Measurements from ENCODE around the gene CDH1.
"Not testable (repeated sequence)": the region's sequence is repeated elsewhere in the genome, so short reads cannot be mapped to it uniquely, and the experiment has no call there.

GRCh38 chr16:68787419-68787807 is 50.3 kb downstream of the CDH1 start:
- TF ChIP-seq, protein P1, sequence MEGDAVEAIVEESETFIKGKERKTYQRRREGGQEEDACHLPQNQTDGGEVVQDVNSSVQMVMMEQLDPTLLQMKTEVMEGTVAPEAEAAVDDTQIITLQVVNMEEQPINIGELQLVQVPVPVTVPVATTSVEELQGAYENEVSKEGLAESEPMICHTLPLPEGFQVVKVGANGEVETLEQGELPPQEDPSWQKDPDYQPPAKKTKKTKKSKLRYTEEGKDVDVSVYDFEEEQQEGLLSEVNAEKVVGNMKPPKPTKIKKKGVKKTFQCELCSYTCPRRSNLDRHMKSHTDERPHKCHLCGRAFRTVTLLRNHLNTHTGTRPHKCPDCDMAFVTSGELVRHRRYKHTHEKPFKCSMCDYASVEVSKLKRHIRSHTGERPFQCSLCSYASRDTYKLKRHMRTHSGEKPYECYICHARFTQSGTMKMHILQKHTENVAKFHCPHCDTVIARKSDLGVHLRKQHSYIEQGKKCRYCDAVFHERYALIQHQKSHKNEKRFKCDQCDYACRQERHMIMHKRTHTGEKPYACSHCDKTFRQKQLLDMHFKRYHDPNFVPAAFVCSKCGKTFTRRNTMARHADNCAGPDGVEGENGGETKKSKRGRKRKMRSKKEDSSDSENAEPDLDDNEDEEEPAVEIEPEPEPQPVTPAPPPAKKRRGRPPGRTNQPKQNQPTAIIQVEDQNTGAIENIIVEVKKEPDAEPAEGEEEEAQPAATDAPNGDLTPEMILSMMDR (IDR thresholded peaks at IDR 0.05): not testable (repeated sequence)
- TF ChIP-seq POLR2A (IDR thresholded peaks at IDR 0.05): not testable (repeated sequence)

All from adrenal gland (tissue), 5 donors.